Urinary bladder (tissue), 4 donors: ENCODE measurements around the gene GPA33. TPM values are rescaled to one million over a fixed set of nuclear protein-coding genes. Genes with fewer than 3 reads are reported as not detected.
"Not testable (repeated sequence)": the region's sequence is repeated elsewhere in the genome, so short reads cannot be mapped to it uniquely, and the experiment has no call there.

ENCODE experiments used
- DNase-seq: peaks from one replicate; pipeline ENCODE4 v3.0.0-alpha.2; 2015; ENCODE audit errors: extremely low spot score
- H3K27ac ChIP-seq: one replicate; pipeline ENCODE4 v1.5.1; 2013; ENCODE audit warnings: low read depth, mild to moderate bottlenecking, moderate library complexity
- H3K36me3 ChIP-seq: one replicate; pipeline ENCODE4 v1.6.1; 2013; ENCODE audit warnings: mild to moderate bottlenecking, moderate library complexity; ENCODE audit not compliant: insufficient read depth
- H3K4me1 ChIP-seq: one replicate; pipeline ENCODE4 v1.6.1; 2013; ENCODE audit warnings: mild to moderate bottlenecking, moderate library complexity; ENCODE audit not compliant: insufficient read depth
- H3K4me3 ChIP-seq: one replicate; pipeline ENCODE4 v1.5.1; 2013; ENCODE audit warnings: low read depth, low read length
- WGBS: extraction: QIAGEN DNeasy Blood & Tissue Kit; methylation state at CpG from one replicate; pipeline ENCODE4 v1.1.7; 2013; 5-methylcytosine and 5-hydroxymethylcytosine counted together
- polyA plus RNA-seq: library from polyadenylated mRNA; stranded (reverse); fragments of 200-250 nt; gene quantifications from one replicate; pipeline ENCODE4 v1.2.3, GENCODE V29; 2013
- small RNA-seq: library from RNA; depleted of rRNA; stranded (forward); fragments of <200 nt; gene quantifications from one replicate; pipeline ENCODE3, GENCODE V24; 2014
- total RNA-seq: library from RNA; depleted of rRNA; stranded (reverse); fragments of >200 nt; gene quantifications from one replicate; pipeline ENCODE4 v1.2.3, GENCODE V29; 2014
- donor health status: healthy with polysubstance abuse.
- donor health status: healthy.

The GPA33 gene
- total and polyA plus RNA-seq, 2 donors = 0.08 TPM; not detected in 1

DNA sequence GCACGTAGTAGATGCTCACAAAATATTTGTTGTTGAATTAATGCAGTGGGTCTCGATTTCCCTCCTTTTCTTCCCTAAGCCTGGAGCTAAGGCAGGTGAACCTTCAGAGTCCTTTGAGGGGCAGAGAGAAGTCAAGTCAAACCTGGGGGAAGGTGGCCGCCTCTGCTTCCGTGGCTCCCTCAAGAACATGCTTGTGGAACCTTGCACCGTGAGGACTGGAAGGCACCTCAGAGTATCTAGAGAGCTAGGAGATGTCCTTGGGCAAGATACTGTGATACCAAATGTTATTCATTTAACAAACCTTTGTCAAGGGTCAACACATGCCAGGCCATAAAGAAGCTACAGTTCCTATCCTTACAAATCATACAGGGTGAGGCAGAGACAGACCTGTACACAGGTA is 38.3 kb downstream of the GPA33 start:
- DNase-seq = no peak
- 95% methylated on average over 5 of the region's 5 CpGs for WGBS
- no peak overlapping the region for H3K4me3 ChIP-seq
- no peaks in the 10 kb centered on the region for H3K4me1 ChIP-seq
- H3K36me3 ChIP-seq = no peaks in the 10 kb centered on the region
- no peak overlapping the region for H3K27ac ChIP-seq

DNA sequence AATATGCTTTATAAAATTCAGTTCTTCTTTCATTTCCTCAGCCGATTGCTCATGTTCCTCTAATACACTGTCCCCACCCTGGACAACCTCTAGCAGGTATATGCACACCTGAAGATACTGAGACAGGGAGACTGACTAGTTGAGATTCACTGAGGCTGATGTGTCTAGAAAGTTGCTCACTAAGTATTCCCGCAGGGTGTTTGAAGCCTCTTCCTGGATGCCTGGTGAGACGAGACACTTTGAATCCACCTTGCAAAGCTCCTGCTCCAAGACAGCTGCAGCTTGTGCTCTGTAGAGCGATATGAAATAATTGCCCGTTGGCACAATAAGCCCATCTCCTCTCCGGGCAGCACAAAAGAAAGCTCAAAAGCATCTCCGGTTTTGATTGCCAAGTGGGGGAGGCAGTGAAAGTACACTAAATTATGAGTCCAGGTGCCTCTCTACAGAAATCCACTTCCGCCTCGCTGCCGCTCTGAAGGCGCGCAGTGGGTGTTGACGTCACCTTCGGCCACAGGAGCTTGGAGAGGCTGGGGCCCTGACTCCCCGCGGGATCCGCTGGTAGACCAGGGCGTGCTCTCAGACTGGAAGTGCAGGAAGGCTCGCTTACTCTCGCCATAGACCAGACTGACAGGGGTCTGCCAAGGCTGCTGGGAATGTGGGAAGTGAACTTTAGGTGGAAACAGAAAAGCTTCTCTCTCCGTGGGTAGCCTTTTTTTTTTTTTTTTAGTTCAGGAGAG is 46.3 kb downstream of the GPA33 start:
- Histone ChIP-seq H3K4me3 (peak overlapping the region; percentile 12), H3K36me3 (no peaks in the 10 kb centered on the region), H3K27ac (no peak overlapping the region), H3K4me1 (no peaks in the 10 kb centered on the region)
- DNase-seq = peak; percentile 60
- 26% methylated on average over 21 of the region's 21 CpGs for WGBS

GRCh38 chr1:167033646-167034045 is 56.5 kb downstream of the GPA33 start:
- H3K4me1 ChIP-seq = no peaks in the 10 kb centered on the region
- no peak overlapping the region for H3K27ac ChIP-seq
- H3K36me3 ChIP-seq = no peaks in the 10 kb centered on the region
- no peak overlapping the region for H3K4me3 ChIP-seq
- WGBS = 49% methylated on average over 2 of the region's 2 CpGs
- no peak for DNase-seq

DNA sequence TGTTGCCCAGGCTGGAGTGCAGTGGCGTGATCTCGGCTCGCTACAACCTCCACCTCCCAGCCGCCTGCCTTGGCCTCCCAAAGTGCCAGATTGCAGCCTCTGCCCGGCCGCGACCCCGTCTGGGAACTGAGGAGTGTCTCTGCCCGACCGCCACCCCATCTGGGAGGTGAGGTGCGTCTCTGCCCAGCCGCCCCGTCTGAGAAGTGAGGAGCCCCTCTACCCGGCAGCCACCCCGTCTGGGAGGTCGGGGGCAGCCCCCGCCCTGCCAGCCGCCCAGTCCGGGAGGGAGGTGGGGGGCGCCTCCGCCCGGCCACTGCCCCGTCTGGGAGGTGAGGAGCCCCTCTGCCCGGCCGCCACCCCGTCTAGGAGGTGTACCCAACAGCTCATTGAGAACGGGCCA is 60.6 kb downstream of the GPA33 start:
- WGBS = 95% methylated on average over 27 of the region's 27 CpGs
- DNase-seq = not testable (repeated sequence)

DNA sequence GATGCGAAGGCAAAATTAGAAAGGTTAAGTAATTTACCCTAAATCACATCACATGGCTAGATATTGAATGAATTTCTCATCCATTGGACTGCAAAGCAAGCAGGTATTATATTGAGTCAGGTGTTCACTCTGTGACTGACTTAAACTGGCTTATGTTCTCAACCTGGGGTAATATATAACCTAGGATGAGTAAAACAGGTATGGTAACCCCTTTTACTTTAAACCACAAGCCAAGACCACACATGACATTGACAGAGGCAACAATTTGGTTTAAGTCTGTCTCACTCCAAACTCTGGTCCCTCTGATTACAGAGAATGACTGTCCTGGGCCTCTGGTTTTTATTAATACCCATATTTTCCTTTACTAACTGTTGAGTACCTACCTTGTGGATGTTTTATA is 67.8 kb downstream of the GPA33 start:
- H3K27ac ChIP-seq = no peak overlapping the region
- no peaks in the 10 kb centered on the region for H3K4me1 ChIP-seq
- 91% methylated on average over 1 of the region's 1 CpG for WGBS
- H3K4me3 ChIP-seq = no peak overlapping the region
- H3K36me3 ChIP-seq = no peaks in the 10 kb centered on the region
- no peak for DNase-seq

More for the DNA sequence above, 60.6 kb downstream of the GPA33 start:
- not testable (repeated sequence) for H3K36me3 ChIP-seq, H3K4me1 ChIP-seq, H3K4me3 ChIP-seq, H3K27ac ChIP-seq

GRCh38 chr1:167016100-167016750 is 74.0 kb downstream of the GPA33 start:
- Histone ChIP-seq H3K36me3 (no peaks in the 10 kb centered on the region), H3K4me3 (no peak overlapping the region), H3K4me1 (no peaks in the 10 kb centered on the region), H3K27ac (no peak overlapping the region)
- DNase-seq = no peak
- 60% methylated on average over 6 of the region's 6 CpGs for WGBS

GRCh38 chr1:167013108-167013929 is 76.9 kb downstream of the GPA33 start:
- Histone ChIP-seq H3K4me3 (no peak overlapping the region), H3K27ac (no peak overlapping the region), H3K36me3 (no peaks in the 10 kb centered on the region), H3K4me1 (no peaks in the 10 kb centered on the region)
- DNase-seq = no peak
- WGBS = 73% methylated on average over 8 of the region's 8 CpGs

DNA sequence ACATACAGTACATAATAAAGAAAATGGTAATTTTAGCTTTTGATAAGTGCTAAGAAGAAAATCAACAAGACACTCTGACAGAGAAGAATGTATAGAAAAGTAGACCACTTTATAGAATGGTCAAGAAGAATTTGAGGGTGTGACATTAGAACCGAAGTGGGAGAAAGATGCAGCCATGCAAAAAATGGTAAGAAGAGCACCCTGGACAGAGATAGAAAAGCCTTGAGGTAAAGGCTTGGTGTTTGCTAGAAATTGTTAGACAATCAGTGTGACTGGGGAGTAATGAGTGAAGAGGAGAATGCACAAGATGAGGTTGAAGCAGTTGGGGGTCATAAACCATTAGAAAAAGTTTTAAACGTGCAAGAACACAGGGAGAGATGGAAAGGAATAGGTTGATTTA is 77.6 kb downstream of the GPA33 start:
- WGBS = 62% methylated on average over 2 of the region's 2 CpGs
- Histone ChIP-seq H3K36me3 (no peaks in the 10 kb centered on the region), H3K27ac (no peak overlapping the region), H3K4me1 (no peaks in the 10 kb centered on the region), H3K4me3 (no peak overlapping the region)
- no peak for DNase-seq

GRCh38 chr1:167011560-167012191 is 78.5 kb downstream of the GPA33 start:
- H3K27ac ChIP-seq = no peak overlapping the region
- H3K36me3 ChIP-seq = no peaks in the 10 kb centered on the region
- H3K4me3 ChIP-seq = no peak overlapping the region
- WGBS = 91% methylated on average over 1 of the region's 1 CpG
- no peaks in the 10 kb centered on the region for H3K4me1 ChIP-seq
- DNase-seq = no peak

GRCh38 chr1:167003711-167004110 is 86.5 kb downstream of the GPA33 start:
- no peaks in the 10 kb centered on the region for H3K4me1 ChIP-seq
- WGBS = 77% methylated on average over 2 of the region's 2 CpGs
- H3K36me3 ChIP-seq = no peaks in the 10 kb centered on the region
- no peak for DNase-seq
- H3K27ac ChIP-seq = no peak overlapping the region
- H3K4me3 ChIP-seq = no peak overlapping the region

Small RNAs within 50 kb of the gene (small RNA-seq; reads per million reads assigned to genes)
- 0.09 reads per million for gene RNA5SP65

Other genes with a start within 250 kb of the GPA33 start
- 21.6 TPM for gene TADA1, start 214.1 kb downstream of the GPA33 start, total RNA-seq
- 10.0 TPM for gene TADA1, start 214.1 kb downstream of the GPA33 start, polyA plus RNA-seq
- 4.1 TPM for gene ILDR2, start 114.8 kb downstream of the GPA33 start, total RNA-seq
- gene ILDR2, start 114.8 kb downstream of the GPA33 start, polyA plus RNA-seq = 1.6 TPM
- gene MAEL, start 101.1 kb downstream of the GPA33 start, total RNA-seq = 0.48 TPM
- gene MAEL, start 101.1 kb downstream of the GPA33 start, polyA plus RNA-seq = 0.18 TPM
- 3.6 TPM for gene STYXL2, start 3.7 kb upstream of the GPA33 start, total RNA-seq
- not detected for gene STYXL2, start 3.7 kb upstream of the GPA33 start, polyA plus RNA-seq
- gene POU2F1, start 130.5 kb upstream of the GPA33 start, total RNA-seq = 31.3 TPM
- gene POU2F1, start 130.5 kb upstream of the GPA33 start, polyA plus RNA-seq = 2.2 TPM